Measurements from ENCODE around the gene RGS3. TPM values are rescaled to one million over a fixed set of nuclear protein-coding genes. Genes with fewer than 3 reads are reported as not detected.

The RGS3 gene
- total and polyA plus RNA-seq, 2 of the 13 experiments (the other 11 are each of a cell fraction or from before 2014, with no cell fraction given), result 17.1 to 28.8 TPM

DNA sequence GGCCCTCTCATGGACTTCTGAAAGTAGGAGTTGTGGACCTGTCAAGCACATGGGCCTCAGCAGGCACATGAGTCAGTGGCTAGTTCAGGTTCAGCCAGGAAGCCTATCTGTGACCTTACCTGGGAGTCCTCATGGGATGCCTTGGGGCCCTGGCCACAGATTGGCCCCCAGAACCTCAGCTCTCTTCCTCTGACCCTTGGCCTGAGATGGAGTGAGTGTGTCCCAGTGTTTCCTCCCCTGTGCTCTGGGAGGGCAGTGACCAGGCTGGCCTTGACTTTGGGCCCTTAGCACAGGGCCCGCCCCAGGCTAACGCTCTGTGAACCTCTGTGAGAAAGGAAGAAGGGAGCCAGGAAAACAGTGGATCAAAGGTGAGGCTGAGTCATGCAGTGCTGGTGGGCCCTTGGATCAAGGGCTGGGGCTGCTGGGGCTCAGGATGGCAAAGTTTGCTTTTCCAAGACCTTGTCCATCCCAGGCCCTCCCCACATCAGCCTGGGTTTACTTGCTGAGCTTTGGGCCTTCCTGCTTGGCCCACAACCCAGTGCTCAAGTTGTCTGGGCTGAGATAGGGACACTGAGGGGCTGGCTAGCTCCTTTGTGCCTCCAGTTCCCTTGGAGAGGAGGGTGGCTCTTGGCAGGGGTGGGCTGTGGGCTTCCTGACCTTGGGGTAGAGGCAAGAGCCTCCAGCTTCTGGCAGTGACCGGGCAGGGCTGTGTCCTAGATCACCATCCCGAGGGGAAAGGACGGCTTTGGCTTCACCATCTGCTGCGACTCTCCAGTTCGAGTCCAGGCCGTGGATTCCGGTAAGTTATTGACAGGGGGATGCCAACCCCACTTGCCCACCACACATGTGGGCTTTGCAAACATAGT is 41.4 kb downstream of the RGS3 start (continued):
- TF ChIP-seq TOE1 (CRISPR knock-in tag; IDR thresholded peaks at IDR 0.05) (no peak), HHEX (CRISPR knock-in tag; IDR thresholded peaks at IDR 0.05) (peak; percentile 41; the same call in 1 of the 2 replicates), NCOA5 (CRISPR knock-in tag; IDR thresholded peaks at IDR 0.05) (no peak), ZNF354B (CRISPR knock-in tag; IDR thresholded peaks at IDR 0.05) (no peak), TOPORS (CRISPR knock-in tag; IDR thresholded peaks at IDR 0.05) (peak; percentile 96), NFRKB (IDR thresholded peaks at IDR 0.05) (no peak), ZNF282 (IDR thresholded peaks at IDR 0.05; ENCODE audit: partially characterized antibody) (no peak), SNAI1 (CRISPR knock-in tag; IDR thresholded peaks at IDR 0.05; ENCODE audit: borderline replicate concordance) (no peak), NR2F1 (CRISPR knock-in tag; IDR thresholded peaks at IDR 0.05) (peak; percentile 95 to 98), SOX6 (IDR thresholded peaks at IDR 0.05) (no peak), SOX6 (CRISPR knock-in tag; IDR thresholded peaks at IDR 0.05) (peak; percentile 97), GTF3A (CRISPR knock-in tag; conservative IDR thresholded peaks at IDR 0.05) (0 out of 2 replicates have a peak, but pooled peaks have one; percentile 44), ZNF777 (CRISPR knock-in tag; IDR thresholded peaks at IDR 0.05) (no peak), CBX1 (IDR thresholded peaks at IDR 0.05; ENCODE audit: low read depth) (peak; percentile 40), ZNF547 (CRISPR knock-in tag; IDR thresholded peaks at IDR 0.05) (no peak; the same call in 1 of the 2 replicates)
- TF ChIP-seq, protein P1, sequence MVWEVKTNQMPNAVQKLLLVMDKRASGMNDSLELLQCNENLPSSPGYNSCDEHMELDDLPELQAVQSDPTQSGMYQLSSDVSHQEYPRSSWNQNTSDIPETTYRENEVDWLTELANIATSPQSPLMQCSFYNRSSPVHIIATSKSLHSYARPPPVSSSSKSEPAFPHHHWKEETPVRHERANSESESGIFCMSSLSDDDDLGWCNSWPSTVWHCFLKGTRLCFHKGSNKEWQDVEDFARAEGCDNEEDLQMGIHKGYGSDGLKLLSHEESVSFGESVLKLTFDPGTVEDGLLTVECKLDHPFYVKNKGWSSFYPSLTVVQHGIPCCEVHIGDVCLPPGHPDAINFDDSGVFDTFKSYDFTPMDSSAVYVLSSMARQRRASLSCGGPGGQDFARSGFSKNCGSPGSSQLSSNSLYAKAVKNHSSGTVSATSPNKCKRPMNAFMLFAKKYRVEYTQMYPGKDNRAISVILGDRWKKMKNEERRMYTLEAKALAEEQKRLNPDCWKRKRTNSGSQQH (CRISPR knock-in tag; IDR thresholded peaks at IDR 0.05; ENCODE audit: low read depth), result peak; percentile 85
- TF ChIP-seq, protein P2, sequence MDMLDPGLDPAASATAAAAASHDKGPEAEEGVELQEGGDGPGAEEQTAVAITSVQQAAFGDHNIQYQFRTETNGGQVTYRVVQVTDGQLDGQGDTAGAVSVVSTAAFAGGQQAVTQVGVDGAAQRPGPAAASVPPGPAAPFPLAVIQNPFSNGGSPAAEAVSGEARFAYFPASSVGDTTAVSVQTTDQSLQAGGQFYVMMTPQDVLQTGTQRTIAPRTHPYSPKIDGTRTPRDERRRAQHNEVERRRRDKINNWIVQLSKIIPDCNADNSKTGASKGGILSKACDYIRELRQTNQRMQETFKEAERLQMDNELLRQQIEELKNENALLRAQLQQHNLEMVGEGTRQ (IDR thresholded peaks at IDR 0.05; ENCODE audit: low read depth, low read length), result no peak
- TF ChIP-seq, protein P2 (CRISPR knock-in tag; IDR thresholded peaks at IDR 0.05; ENCODE audit: borderline replicate concordance), result no peak
- TF ChIP-seq, protein P3, sequence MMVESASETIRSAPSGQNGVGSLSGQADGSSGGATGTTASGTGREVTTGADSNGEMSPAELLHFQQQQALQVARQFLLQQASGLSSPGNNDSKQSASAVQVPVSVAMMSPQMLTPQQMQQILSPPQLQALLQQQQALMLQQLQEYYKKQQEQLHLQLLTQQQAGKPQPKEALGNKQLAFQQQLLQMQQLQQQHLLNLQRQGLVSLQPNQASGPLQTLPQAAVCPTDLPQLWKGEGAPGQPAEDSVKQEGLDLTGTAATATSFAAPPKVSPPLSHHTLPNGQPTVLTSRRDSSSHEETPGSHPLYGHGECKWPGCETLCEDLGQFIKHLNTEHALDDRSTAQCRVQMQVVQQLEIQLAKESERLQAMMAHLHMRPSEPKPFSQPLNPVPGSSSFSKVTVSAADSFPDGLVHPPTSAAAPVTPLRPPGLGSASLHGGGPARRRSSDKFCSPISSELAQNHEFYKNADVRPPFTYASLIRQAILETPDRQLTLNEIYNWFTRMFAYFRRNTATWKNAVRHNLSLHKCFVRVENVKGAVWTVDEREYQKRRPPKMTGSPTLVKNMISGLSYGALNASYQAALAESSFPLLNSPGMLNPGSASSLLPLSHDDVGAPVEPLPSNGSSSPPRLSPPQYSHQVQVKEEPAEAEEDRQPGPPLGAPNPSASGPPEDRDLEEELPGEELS (CRISPR knock-in tag; IDR thresholded peaks at IDR 0.05), result peak; percentile 95
- TF ChIP-seq, protein P4, sequence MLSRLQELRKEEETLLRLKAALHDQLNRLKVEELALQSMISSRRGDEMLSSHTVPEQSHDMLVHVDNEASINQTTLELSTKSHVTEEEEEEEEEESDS (CRISPR knock-in tag; IDR thresholded peaks at IDR 0.05; ENCODE audit: borderline replicate concordance), result no peak
